Body of pancreas (tissue), 4 donors: Measurements from ENCODE around the gene TBC1D23. TPM values are rescaled to one million over a fixed set of nuclear protein-coding genes. Genes with fewer than 3 reads are reported as not detected.

Experiments used
- ATAC-seq: fragments of 150-250 bp; one replicate; pipeline ENCODE4 v1.9.1; 2016
- DNase-seq, 4 donors: peaks; one replicate each; pipeline ENCODE4 v3.0.0-alpha.2; 2019
- H3K27ac ChIP-seq, 4 donors: fragments of 200-600 bp; sonication (generic); 1 replicate in 3 of 4; 2 replicates in 1 of 4; pipeline versions ENCODE4 v1.5.1 to v1.6.1; 2016 to 2019; ENCODE audit warnings: mild to moderate bottlenecking in 1 of 4, mixed read lengths in 1 of 4, moderate library complexity in 1 of 4
- H3K27me3 ChIP-seq, 2 donors: fragments of 200-600 bp; sonication (generic); one replicate each; pipeline ENCODE4 v1.6.0; 2016; ENCODE audit warnings: mild to moderate bottlenecking in 1 of 2
- H3K36me3 ChIP-seq, 2 donors: fragments of 200-600 bp; sonication (generic); replicated peaks in 1 of 2; 2 replicates each; pipeline ENCODE4 v1.5.1; 2016; ENCODE audit warnings: low read depth in 2 of 2; ENCODE audit not compliant: insufficient read depth in 1 of 2
- H3K4me1 ChIP-seq: fragments of 200-600 bp; sonication (generic); one replicate; pipeline ENCODE4 v1.6.0; 2016
- H3K4me3 ChIP-seq, 2 donors: fragments of 200-600 bp; sonication (generic); 1 replicate in 1 of 2; 2 replicates in 1 of 2; pipeline ENCODE4 v1.5.1; 2016 to 2019
- H3K9me3 ChIP-seq, 3 donors: fragments of 200-600 bp; sonication (generic); 1 replicate in 2 of 3; 2 replicates in 1 of 3; pipeline ENCODE4 v1.5.1; 2016
- POLR2A ChIP-seq, 3 donors: fragments of 450-650 bp; IDR thresholded peaks; one replicate each; pipeline ENCODE4 v1.6.1; 2016; ENCODE audit warnings: antibody characterized with exemption in 3 of 3, mild to moderate bottlenecking in 2 of 3
- WGBS, 2 donors: methylation state at CpG; one replicate each; pipeline ENCODE4 v1.1.5; 2017; 5-methylcytosine and 5-hydroxymethylcytosine counted together
- intact Hi-C: fragments of 100-400 bp; cut with DNase I; formaldehyde crosslinking; loops from one replicate; pipeline ENCODE4 v1.15.1; 2023
- total RNA-seq, 2 donors: library from RNA; depleted of rRNA; stranded (reverse); fragments of >200 nt; gene quantifications; one replicate each; pipeline ENCODE4 v1.1.0, GENCODE V29; 2016
- TF ChIP-seq, protein P1 (sequence below), 7 experiments: fragments of 450-650 bp in 4 of 7; fragments of 200-600 bp in 3 of 7; sonication (generic) in 3 of 7; IDR thresholded peaks; one replicate each; pipeline ENCODE4 v1.5.1; 2016 to 2019; ENCODE audit warnings: antibody characterized with exemption in 7 of 7

The TBC1D23 gene
- total RNA-seq, 2 donors from 2014 or later = 11.5 to 49.8 TPM

DNA sequence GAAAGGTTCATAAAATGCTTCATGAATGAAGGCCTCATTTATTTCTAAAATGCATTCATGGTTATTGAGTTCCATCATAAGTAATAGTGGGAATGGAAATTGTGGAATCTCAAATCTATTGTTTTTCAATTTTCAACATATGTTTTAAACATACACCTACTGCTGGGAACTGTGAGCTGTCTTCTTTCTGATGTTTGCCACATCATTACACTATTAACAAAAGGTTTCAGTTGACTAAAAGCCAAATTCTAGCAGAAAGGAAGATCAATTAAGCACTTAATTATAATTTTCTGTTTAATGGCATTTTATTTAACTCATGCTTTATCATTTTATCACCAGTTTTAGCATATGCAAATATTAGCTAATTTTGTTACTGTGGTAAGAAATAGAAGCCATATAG is 13.8 kb upstream of the TBC1D23 start:
- DNase-seq (no peak), ATAC-seq (no peak)
- no peak for TF ChIP-seq POLR2A (IDR thresholded peaks at IDR 0.05)
- TF ChIP-seq, protein P1, sequence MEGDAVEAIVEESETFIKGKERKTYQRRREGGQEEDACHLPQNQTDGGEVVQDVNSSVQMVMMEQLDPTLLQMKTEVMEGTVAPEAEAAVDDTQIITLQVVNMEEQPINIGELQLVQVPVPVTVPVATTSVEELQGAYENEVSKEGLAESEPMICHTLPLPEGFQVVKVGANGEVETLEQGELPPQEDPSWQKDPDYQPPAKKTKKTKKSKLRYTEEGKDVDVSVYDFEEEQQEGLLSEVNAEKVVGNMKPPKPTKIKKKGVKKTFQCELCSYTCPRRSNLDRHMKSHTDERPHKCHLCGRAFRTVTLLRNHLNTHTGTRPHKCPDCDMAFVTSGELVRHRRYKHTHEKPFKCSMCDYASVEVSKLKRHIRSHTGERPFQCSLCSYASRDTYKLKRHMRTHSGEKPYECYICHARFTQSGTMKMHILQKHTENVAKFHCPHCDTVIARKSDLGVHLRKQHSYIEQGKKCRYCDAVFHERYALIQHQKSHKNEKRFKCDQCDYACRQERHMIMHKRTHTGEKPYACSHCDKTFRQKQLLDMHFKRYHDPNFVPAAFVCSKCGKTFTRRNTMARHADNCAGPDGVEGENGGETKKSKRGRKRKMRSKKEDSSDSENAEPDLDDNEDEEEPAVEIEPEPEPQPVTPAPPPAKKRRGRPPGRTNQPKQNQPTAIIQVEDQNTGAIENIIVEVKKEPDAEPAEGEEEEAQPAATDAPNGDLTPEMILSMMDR (IDR thresholded peaks at IDR 0.05) = no peak
- Histone ChIP-seq H3K36me3 (no peaks in the 10 kb centered on the region), H3K9me3 (no peaks in the 10 kb centered on the region), H3K27ac (no peak overlapping the region), H3K4me3 (no peak overlapping the region), H3K4me1 (no peaks in the 10 kb centered on the region), H3K27me3 (no peaks in the 10 kb centered on the region)
- intact Hi-C loops = no loop called here

DNA sequence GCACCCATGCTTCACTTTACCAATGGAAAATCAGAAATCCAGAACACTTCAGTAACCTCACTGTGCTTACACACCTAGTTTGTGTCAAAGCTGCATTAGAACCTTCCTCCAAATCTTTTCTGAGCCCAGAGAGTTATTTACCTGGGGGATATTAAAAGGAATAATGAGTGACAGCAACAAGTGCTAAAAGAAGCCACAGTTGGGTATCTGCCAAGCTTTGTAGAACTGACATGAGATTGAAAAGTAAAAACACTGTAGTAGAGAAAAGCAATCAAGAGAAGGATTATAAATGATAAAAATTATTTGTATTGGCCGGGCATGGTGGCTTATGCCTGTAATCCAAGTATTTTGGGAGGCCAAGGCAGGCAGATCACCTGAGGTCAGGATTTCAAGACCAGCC is 8.8 kb upstream of the TBC1D23 start:
- H3K27ac ChIP-seq = no peak overlapping the region
- no peak for ATAC-seq
- H3K9me3 ChIP-seq = no peaks in the 10 kb centered on the region
- peaks cover 9% of the 10 kb centered on the region for H3K4me1 ChIP-seq
- DNase-seq = no peak
- H3K36me3 ChIP-seq = no peaks in the 10 kb centered on the region
- no peaks in the 10 kb centered on the region for H3K27me3 ChIP-seq
- TF ChIP-seq, protein P1 (IDR thresholded peaks at IDR 0.05) = no peak
- TF ChIP-seq POLR2A (IDR thresholded peaks at IDR 0.05) = no peak
- intact Hi-C loops = loop anchor here (5.0 to 10.0 kb wide), 2 partner anchors 187 to 405 kb away; no protein-coding TSS in a partner anchor
- no peak overlapping the region for H3K4me3 ChIP-seq
- WGBS, 2 donors = 29 to 52% methylated on average over 1 of the region's 1 CpG

DNA sequence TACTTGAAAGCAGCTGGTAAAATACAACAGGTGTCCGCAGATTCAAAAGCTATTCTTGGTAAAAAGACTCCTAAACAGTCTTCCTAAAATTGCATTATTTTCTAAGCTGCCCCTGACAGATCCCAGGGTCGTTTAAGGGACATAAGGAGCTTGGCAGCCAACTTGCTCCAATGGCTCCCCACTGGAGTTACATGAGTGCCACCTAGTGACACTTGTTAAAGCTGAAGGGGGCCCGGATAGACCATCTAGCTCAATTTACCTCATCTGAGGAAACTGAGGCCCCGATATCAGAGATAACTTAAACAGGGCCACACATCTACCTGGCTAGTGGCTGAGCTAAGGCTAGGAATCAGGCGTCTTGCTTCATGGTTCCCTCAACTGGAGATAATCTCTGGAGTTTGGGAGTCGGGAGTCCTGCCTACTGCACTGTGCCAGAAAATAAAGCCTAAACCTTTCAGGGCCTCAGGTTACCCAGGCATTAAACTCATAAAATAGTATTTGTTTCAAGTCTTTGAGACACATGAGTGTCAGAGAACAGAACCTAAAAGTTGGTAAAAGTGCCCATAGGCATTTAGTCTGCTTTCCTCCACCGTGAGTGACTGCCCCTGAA is 6.5 kb upstream of the TBC1D23 start:
- ATAC-seq (peak; percentile 77), DNase-seq (peak; percentile 42 to 67 (median 60))
- no peak for TF ChIP-seq POLR2A (IDR thresholded peaks at IDR 0.05)
- TF ChIP-seq, protein P1 (IDR thresholded peaks at IDR 0.05) = peak; percentile 58 to 82 (median 75)
- Histone ChIP-seq H3K9me3 (no peaks in the 10 kb centered on the region), H3K27ac (no peak overlapping the region), H3K4me3 (no peak overlapping the region), H3K36me3 (no peaks in the 10 kb centered on the region), H3K4me1 (peaks cover 9% of the 10 kb centered on the region), H3K27me3 (no peaks in the 10 kb centered on the region)
- 20 to 23% methylated on average over 7 of the region's 7 CpGs for WGBS, 2 donors
- intact Hi-C loops = loop anchor here (5.0 to 10.0 kb wide), 2 partner anchors 189 to 407 kb away; no protein-coding TSS in a partner anchor

DNA sequence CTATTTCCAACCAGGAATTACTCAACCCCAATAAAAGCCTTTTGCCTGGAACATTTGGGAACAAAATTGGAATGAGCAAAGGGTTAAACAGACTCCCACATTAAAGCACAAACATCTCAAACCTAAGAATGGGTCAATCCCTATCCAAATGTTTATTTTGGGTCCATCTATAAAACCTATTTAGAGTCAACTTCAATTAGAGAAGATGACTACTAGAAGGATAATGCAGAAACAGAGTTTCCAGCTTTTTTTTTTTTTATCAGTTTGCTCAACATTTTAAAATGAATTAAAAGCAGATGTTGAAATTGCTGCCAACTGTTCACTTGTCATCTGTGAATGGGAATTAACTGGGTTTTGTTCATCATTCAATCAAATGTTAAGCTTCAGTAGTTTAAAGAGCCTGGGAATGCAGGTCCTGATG is 4.1 kb upstream of the TBC1D23 start:
- H3K27me3 ChIP-seq = no peaks in the 10 kb centered on the region
- H3K9me3 ChIP-seq = no peaks in the 10 kb centered on the region
- H3K36me3 ChIP-seq = no peaks in the 10 kb centered on the region
- intact Hi-C loops = loop anchor here (10.0 kb wide), 1 partner anchor 192 kb away; no protein-coding TSS in a partner anchor
- peaks cover 17% of the 10 kb centered on the region for H3K4me1 ChIP-seq
- TF ChIP-seq POLR2A (IDR thresholded peaks at IDR 0.05) = no peak
- TF ChIP-seq, protein P1 (IDR thresholded peaks at IDR 0.05) = no peak
- no peak for DNase-seq
- H3K4me3 ChIP-seq = no peak overlapping the region
- H3K27ac ChIP-seq = no peak overlapping the region
- no peak for ATAC-seq

DNA sequence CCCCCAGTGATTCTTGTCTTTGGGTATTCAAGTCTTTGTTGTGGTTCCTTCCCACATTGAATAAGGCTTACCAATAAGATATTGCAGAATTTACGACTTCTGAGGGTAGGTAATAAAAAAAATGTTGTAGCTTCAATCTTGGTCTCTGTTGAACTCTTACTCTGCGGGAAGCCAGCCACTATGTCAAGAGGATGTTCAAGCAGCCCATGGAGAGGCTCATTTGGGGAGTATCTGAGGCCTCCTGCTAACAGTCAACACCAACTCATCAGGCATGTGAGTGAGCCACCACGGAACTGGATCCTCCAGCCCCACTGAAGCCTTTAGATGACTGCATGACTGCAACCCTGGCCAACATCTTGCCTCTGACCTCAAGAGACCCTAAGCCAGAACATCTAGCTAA is 3.2 kb upstream of the TBC1D23 start:
- Histone ChIP-seq H3K4me3 (no peak overlapping the region), H3K4me1 (peaks cover 24% of the 10 kb centered on the region), H3K9me3 (no peaks in the 10 kb centered on the region), H3K27me3 (no peaks in the 10 kb centered on the region), H3K27ac (no peak overlapping the region), H3K36me3 (no peaks in the 10 kb centered on the region)
- DNase-seq (no peak), ATAC-seq (no peak)
- TF ChIP-seq, protein P1 (IDR thresholded peaks at IDR 0.05) = no peak
- intact Hi-C loops = loop anchor here (10.0 kb wide), 1 partner anchor 193 kb away; no protein-coding TSS in a partner anchor
- 88 to 93% methylated on average over 3 of the region's 3 CpGs for WGBS, 2 donors
